GM10266 (cell line): ENCODE data around the gene PHF23.
A peak's percentile ranks its signal among the peaks of the same experiment; 100 is the strongest.
"Not testable (repeated sequence)": the region's sequence is repeated elsewhere in the genome, so short reads cannot be mapped to it uniquely, and the experiment has no call there.

Experiments
- DNase-seq: peaks from one replicate; pipeline ENCODE4 v3.0.0; 2012; ENCODE audit errors: extremely low spot score
- TF ChIP-seq, protein P1 (sequence below): IDR thresholded peaks from 2 replicates; pipeline ENCODE4 v1.5.1; 2012; ENCODE audit warnings: mild to moderate bottlenecking, low read depth; ENCODE audit not compliant: control insufficient read depth, insufficient read depth; ENCODE audit errors: missing control alignments

The PHF23 gene

DNA sequence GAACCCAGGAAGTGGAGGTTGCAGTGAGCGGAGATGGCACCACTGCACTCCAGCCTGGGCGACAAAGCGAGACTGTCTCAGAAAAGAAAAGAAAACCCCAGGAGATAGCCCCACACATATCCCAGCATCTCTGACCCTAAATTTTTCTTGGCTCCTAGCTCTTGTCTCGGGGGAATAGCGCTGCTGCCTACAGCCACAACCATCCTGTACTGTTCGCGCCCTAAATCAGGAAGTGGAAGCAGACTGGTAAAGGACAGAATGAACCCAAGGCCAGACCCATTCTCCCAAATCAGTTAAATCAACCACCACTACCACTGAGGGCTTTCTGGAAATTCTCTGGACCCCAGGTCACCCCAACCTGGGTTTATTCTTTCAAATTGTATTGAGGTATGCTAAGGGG, 10.6 kb upstream of the PHF23 start:
- TF ChIP-seq, protein P1, sequence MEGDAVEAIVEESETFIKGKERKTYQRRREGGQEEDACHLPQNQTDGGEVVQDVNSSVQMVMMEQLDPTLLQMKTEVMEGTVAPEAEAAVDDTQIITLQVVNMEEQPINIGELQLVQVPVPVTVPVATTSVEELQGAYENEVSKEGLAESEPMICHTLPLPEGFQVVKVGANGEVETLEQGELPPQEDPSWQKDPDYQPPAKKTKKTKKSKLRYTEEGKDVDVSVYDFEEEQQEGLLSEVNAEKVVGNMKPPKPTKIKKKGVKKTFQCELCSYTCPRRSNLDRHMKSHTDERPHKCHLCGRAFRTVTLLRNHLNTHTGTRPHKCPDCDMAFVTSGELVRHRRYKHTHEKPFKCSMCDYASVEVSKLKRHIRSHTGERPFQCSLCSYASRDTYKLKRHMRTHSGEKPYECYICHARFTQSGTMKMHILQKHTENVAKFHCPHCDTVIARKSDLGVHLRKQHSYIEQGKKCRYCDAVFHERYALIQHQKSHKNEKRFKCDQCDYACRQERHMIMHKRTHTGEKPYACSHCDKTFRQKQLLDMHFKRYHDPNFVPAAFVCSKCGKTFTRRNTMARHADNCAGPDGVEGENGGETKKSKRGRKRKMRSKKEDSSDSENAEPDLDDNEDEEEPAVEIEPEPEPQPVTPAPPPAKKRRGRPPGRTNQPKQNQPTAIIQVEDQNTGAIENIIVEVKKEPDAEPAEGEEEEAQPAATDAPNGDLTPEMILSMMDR: no peak
- DNase-seq: no peak

DNA sequence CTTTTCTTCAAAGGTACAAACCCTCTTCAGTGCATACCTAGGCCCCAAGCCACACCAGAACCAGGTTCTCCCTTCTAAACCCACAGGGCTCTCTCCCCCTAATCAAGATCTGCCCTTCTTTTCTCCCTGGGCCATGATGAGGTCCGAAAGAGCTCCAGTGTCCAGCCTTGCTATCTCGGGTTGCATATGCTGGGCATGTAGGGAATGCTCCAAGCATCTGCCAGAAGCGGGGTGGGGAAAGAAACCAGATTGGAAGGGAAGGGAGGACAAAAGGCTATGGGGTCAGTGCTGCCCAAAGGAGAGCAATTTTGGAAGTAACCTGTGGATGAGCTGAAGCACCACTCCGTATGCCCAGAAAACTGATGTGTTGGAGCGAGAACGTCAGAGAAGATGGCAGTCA, 10.0 kb upstream of the PHF23 start:
- TF ChIP-seq, protein P1: no peak
- DNase-seq: no peak

DNA sequence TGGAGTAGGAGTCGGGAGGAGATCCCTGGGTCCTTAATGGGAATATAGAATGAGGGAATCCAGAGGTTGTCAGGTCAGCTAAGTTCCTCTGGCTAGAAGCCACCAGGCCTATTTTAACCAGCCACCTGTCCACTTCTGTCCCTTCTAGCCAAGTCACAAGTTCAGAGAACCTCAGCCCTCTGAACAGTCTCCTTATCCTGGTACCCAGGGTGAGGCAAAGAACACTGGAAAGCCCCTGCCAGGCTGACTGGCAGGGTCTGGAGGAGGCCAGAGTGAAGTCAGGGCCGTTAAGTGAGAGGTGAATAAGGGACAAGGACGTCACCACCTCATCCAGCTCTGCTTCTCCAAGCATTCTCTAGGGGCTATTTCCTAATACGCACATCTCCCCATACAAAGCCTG, 9.5 kb upstream of the PHF23 start:
- TF ChIP-seq, protein P1: no peak
- DNase-seq: no peak

DNA sequence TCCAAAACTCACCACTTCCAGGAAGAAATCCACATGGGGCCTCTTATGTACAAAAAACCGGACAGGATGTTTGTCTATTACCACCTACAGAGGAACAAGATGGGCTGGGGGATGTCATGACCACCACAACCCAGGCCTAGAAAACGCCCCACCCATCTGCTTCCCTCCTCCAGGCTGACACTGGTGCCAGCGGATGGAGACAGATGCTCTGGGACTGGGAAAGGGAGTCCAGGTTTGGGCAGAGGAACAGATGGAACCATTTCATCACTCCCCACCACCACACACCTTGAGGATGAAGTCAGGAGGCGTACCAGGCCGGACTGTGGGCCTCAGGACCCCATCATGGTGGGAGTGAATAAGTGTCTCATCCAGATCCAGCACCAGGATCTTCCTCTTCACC, 7.5 kb upstream of the PHF23 start:
- no peak for DNase-seq
- TF ChIP-seq, protein P1: no peak

DNA sequence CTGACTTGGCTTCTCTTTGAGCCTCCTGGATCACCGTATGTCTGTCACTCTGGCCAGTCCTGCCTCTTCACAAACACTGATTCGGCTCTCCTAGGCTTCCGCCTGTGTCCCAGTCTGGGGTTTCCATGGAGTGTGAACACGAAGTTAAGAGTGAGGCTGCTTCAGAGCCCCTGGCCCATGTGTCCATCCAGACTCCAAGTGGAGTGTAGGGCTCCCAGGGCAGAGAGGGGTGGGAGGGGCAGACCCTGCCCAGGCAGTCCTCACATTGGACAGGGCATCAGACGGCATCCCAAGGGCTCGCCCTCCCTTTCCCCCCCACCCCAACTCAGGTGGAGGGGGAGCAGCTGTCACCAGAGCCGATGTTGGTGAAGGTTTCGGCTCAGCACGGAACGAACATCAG, 4.6 kb upstream of the PHF23 start:
- not testable (repeated sequence) for DNase-seq

DNA sequence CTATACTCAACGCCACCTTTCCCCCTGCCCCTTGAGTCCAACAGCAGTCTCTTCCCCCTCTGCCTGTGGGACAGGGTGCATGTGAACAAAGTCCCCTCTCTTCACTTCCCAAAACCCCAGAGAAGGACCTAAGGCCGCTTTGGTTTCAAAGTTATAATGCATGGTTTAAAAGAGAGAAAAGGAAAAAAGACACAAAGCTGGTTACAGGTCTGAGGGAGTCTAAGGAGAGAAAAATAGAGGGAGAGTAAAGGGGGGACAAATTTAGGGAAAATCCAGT, 4.1 kb upstream of the PHF23 start:
- DNase-seq: no peak
- TF ChIP-seq, protein P1: no peak

DNA sequence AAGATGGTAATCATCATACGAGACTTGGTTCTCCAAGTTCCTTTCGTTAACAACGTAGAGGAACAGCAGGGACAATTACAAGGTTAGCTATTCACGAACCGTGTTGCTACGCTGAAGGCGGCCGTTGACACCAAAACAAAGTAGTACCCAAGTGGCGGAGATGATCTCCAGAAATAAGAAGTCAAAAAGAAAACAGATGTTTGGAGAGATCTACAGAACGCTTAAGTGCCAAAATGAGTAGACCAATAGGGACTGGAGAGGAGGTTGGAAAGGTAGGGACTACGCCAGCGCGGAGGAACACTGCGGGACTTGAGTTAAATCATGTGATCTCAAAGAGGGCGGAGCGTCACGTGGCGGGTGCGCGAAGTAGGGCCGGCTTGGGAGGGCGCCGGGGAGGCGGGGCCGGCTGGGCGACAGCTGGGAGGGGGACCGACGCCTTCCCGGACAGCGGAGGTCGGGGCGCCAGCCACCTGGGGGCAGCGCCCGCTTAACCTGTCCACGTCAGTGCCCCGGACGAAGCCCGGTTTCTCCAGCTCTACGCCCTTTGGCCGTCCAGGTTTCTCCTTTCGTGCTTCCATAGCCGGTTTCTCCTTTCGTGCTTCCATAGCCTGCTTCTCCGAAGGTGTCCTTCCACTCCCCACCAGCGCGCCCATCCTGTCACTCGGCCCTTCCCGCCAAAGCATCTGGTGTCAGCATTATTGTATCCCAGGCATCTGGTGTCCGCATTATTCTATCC, 3.6 kb upstream of the PHF23 start:
- DNase-seq: peak; percentile 92
- TF ChIP-seq, protein P1: peak; percentile 7
